Measurements from ENCODE around the gene RDH13. TPM values are rescaled to one million over a fixed set of nuclear protein-coding genes. Genes with fewer than 3 reads are reported as not detected.

Gene RDH13
- total and polyA plus RNA-seq, 10 of the 15 experiments (the other 5 are each of a cell fraction or from before 2014, with no cell fraction given): 1.3 to 11.6 (median 8.9) TPM

DNA sequence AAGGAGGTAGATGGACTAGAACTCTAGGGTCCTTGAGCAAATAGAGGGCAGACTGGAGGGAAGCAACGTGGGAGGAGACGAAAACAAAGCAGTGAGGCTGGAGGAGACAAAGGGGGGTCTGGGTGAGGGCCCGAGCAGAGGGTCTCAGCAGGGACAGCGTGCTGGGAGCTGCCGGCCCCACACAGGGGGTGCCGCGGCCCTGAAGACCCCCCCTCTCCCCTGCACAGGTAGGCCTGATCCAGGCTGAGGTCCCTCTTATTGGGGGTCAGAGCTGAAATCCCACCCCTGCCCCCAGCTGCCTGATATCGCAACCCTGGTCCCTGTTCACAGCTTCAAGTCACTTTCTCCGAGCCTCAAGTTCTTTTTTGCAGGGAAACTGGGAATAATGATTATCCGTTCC, 21.5 kb upstream of the RDH13 start:
- POLR2A ChIA-PET: no interaction called here
- H3K4me1 ChIP-seq (ENCODE audit: control insufficient read depth, insufficient read depth, low read length): peaks cover 10% of the 10 kb centered on the region; the same call in 1 of the 2 replicates
- no peak for TF ChIP-seq NBN (IDR thresholded peaks at IDR 0.05)
- no peak for TF ChIP-seq TCF7 (IDR thresholded peaks at IDR 0.05; ENCODE audit: borderline replicate concordance)
- no peak for TF ChIP-seq ZBTB4 (CRISPR knock-in tag; IDR thresholded peaks at IDR 0.05)
- no peak for TF ChIP-seq EED (IDR thresholded peaks at IDR 0.05; ENCODE audit: low read depth)
- no peak for TF ChIP-seq HCFC1 (IDR thresholded peaks at IDR 0.05; ENCODE audit: low read length)
- TF ChIP-seq MAX (IDR thresholded peaks at IDR 0.05; ENCODE audit: low read depth, low read length): no peak
- TF ChIP-seq, protein P1, sequence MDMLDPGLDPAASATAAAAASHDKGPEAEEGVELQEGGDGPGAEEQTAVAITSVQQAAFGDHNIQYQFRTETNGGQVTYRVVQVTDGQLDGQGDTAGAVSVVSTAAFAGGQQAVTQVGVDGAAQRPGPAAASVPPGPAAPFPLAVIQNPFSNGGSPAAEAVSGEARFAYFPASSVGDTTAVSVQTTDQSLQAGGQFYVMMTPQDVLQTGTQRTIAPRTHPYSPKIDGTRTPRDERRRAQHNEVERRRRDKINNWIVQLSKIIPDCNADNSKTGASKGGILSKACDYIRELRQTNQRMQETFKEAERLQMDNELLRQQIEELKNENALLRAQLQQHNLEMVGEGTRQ (IDR thresholded peaks at IDR 0.05; ENCODE audit: borderline replicate concordance, low read depth, low read length): no peak
- no peak for TF ChIP-seq ZNF592 (IDR thresholded peaks at IDR 0.05)
- TF ChIP-seq MEF2B (IDR thresholded peaks at IDR 0.05; ENCODE audit: partially characterized antibody, poor library complexity, severe bottlenecking): no peak
- no peak for TF ChIP-seq PML (IDR thresholded peaks at IDR 0.05; ENCODE audit: low read length)
- TF ChIP-seq RAD21 (IDR thresholded peaks at IDR 0.05; ENCODE audit: insufficient read depth, low read depth, low read length): no peak
- no peak for TF ChIP-seq RELA (IDR thresholded peaks at IDR 0.05; ENCODE audit: borderline replicate concordance, partially characterized antibody)
- no peak for TF ChIP-seq TCF3 (IDR thresholded peaks at IDR 0.05; ENCODE audit: borderline replicate concordance, insufficient read depth, low read depth, low read length)
- TF ChIP-seq POLR2AphosphoS2 (IDR thresholded peaks at IDR 0.05; ENCODE audit: low read depth, low read length): no peak
- TF ChIP-seq CHD2 (IDR thresholded peaks at IDR 0.05; ENCODE audit: borderline replicate concordance, low read depth, low read length): no peak
- no peak for TF ChIP-seq IRF4 (IDR thresholded peaks at IDR 0.05; ENCODE audit: low read depth, low read length)

More for the DNA sequence above, 21.5 kb upstream of the RDH13 start:
- ChIA-PET RAD21 (ENCODE audit: unreplicated experiment) (no interaction called here), SMC1A (ENCODE audit: uncharacterized antibody, unreplicated experiment) (interaction anchor here (1.9 kb wide), 1 partner anchor 29 kb away, joined by 4 read pairs; no protein-coding TSS in a partner anchor), CTCF (interaction anchor here (1.1 kb wide), 1 partner anchor 76 kb away, joined by 3 read pairs; no protein-coding TSS in a partner anchor)
- 52% methylated on average over 10 of the region's 10 CpGs for WGBS (ENCODE audit: insufficient coverage, insufficient replicate concordance, low lambda C conversion rate, missing lambda C conversion rate)
- H3K36me3 ChIP-seq (ENCODE audit: control insufficient read depth in 2 of 2, insufficient read depth in 2 of 2, low read length in 1 of 2): no peaks in the 10 kb centered on the region
- intact Hi-C loops (cut with micrococcal nuclease; ENCODE audit: unreplicated experiment) (no loop called here), in situ Hi-C loops (cut with MboI) (no loop called here)
- no peak overlapping the region for H3K4me2 ChIP-seq (ENCODE audit: control insufficient read depth, insufficient read depth)
- DNase-seq (ENCODE audit: low read depth, low spot score) (no peak), FAIRE-seq (no peak), ATAC-seq (no peak)
- no peak overlapping the region for H3K27ac ChIP-seq (ENCODE audit: control insufficient read depth, insufficient read depth)
- no peak overlapping the region for H2AFZ ChIP-seq (ENCODE audit: control insufficient read depth, low read depth, low read length)
- no peaks in the 10 kb centered on the region; the same call in 2 of the 3 replicates for H3K9me3 ChIP-seq (replicated peaks; ENCODE audit: control insufficient read depth, insufficient read depth, low read length)
- peaks cover 0 to 7% of the 10 kb centered on the region in 2 experiments; a peak in 2 of 4 replicates for H3K27me3 ChIP-seq (replicated peaks in 1 of 2; ENCODE audit: control insufficient read depth in 2 of 2, insufficient read depth in 2 of 2, low read length in 1 of 2)
- BruUV-seq (replicated peaks): no TSS peak
- H3K9ac ChIP-seq (ENCODE audit: control insufficient read depth, insufficient read depth, low read length): no peak overlapping the region
- H3K79me2 ChIP-seq (ENCODE audit: control insufficient read depth, insufficient read depth, low read length): no peaks in the 10 kb centered on the region
- H3K4me3 ChIP-seq: no peak overlapping the region
- H4K20me1 ChIP-seq (ENCODE audit: control insufficient read depth, insufficient read depth): no peaks in the 10 kb centered on the region

Data from GM12878 (cell line).